GM21360 (cell line): ENCODE results near the gene CAPN12.

Experiments used
- ATAC-seq: cut with Tn5 transposase; IDR thresholded peaks from one replicate; pipeline ENCODE4 v1.9.1; 2021; ENCODE audit warnings: mild to moderate bottlenecking, moderate library complexity; ENCODE audit not compliant: unreplicated experiment

CAPN12 gene

GRCh38 chr19:38737921-38738737 is 6.1 kb downstream of the CAPN12 start:
- ATAC-seq = no peak

DNA sequence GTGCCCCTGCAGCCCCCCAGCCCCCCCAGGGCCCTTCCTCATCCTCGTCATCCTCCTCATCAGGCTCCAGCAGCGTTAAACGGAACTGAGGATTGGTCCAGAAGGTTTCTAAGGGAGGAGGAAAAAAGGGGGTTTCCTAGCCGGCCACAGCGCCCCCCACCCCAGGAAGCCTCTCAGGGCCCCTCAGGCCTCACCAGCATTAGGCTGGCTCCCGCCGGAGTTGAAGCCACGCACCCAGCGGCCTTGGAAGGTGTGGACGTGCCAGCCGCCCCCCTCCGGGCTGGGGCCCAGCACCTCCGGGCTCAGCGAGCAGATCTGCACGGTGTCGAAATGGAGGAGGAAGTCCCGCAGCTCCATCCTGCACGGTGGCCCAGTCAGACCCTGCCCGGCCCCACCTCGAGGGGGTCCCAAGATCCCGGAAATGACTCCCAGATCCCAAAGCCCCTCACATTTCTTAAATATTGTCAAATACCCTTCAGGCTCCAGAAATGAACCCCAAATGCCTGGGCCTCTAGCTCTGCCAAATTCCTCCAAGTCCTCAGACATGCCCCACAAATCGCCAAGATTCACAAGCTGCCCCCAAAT is 6.9 kb downstream of the CAPN12 start:
- no peak for ATAC-seq

GRCh38 chr19:38736413-38737280 is 7.6 kb downstream of the CAPN12 start:
- ATAC-seq = no peak

DNA sequence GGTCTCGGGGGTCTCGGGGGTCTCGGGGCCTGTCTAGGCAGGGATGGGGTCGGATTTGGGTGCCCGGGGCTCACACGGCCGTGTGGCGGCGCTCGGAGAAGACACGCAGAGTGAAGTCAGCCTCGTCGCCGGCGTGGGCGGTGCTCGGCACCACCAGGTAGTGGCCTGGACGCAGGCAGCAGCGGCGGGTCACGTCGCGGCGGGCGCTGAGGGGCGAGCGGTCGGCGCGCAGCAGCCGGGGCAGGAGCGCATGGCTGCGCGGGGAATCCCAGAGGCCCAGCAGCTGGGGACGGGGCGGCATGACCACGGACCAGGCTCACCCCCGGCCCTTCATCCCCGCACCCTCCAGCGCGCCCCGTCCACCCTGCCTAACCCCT is 8.2 kb downstream of the CAPN12 start:
- no peak for ATAC-seq

DNA sequence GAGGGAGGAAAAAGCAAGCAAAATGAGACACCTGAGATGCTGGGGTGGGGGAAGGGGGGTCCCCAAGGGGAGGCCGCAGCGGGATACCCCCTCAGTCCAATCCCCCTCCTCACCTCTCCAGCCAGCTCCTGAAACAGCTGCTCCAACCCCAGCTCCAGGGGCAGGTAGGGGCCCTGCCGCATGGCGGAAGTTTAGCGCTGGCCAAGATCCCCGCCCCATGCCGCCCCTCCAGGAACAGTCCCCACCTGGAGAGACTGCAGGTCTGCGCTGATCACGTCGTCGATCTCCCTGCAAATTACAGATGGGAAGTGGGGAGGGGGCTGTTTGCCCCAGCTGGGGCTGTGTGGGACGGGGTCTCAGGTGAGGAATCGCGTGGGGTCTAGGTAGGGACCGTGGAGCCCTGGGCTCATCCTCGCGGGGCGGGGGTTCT is 9.0 kb downstream of the CAPN12 start:
- ATAC-seq = no peak

DNA sequence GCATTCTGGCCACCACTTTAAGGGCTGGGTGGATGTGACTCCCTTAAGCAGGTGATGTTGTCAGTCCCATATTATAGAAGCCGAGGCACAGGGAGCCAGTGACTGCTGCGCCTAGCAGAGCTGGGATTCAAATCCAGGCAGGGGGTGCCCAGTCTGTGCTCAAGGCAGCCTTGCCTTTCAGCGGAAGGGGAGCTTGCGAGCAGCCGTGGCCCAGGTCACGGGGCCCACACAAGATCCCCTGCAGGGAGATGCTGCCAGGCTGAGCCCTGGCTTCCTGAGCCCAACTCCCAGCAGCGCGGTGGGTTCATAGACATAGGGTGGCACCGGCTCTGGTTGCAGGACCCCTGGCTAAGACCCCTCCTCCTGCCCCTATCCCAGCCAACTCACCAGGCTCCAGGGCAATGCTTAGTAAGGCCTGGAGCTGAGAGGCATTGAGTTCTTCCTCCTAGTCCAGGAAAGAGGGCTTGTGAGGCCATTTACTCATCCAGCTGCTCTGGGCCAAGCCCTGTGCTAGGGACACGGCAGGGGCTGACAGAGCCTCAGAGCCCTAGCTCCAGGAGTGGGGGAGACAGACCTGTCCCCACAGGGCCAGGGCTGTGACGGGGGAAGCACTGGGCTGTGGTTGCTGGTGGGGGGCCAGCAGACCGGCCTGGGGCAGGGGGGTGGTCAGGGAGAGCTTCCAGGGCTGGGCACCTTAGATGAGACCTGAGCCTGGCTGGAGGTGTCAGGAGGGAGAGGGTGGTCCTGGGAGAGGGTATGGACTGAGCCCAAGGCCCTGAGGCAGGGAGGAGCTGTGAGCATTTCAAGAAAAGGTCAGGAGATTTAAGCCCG is 9.6 kb downstream of the CAPN12 start:
- ATAC-seq = no peak

- no peak for ATAC-seq
Observed at GRCh38 chr19:38734176-38734425, 10.2 kb downstream of the CAPN12 start.

- ATAC-seq = no peak
Observed at GRCh38 chr19:38733493-38734175, 10.6 kb downstream of the CAPN12 start.

DNA sequence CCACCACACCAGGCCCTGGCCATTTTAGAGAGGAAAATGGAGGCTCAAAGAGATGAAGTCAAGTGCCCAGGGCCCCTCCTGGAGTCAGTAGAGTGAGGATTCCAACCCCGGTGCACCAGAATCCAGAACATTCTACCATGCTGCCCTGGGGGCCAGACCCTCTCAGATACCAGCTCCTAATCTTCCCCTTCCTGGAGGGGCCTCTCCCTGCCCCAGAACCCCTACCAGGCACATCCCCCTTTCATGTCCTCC is 11.1 kb downstream of the CAPN12 start:
- ATAC-seq = no peak

DNA sequence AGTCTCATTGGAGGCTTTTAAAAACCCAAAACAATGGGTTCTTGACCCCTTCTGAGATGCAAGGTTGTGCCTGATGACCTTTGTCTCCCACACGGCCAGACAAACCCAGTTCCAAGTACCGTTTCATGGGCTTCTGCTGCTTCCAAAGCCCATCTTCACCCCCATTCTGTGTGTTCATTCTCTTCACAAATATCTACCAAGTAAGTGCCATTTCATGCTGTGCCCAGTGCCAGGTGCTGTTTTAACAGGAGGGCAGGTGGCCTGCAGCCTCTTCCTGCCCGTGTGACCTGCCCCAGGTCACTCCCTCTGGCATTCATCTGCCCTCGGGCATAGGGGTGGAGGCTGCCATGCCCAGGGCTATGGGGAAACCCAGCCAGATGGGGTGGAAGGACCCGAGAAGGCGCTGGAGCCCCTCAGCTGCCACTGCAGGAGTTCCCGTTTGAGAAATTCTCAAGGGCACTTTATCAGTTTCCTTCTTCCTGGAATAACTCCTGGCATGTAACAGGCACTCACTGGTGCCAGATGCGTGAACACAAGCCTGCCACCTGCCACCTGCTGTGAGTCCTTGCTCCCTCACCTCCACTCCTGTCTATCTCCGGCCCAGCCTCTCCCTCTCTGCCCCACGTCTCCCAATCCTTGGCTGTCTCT is 12.5 kb downstream of the CAPN12 start:
- ATAC-seq = no peak

- ATAC-seq = no peak
Observed at GRCh38 chr19:38730731-38731589, 13.3 kb downstream of the CAPN12 start.

- ATAC-seq = no peak
Observed at GRCh38 chr19:38730470-38730730, 13.9 kb downstream of the CAPN12 start.

GRCh38 chr19:38729653-38730469 is 14.4 kb downstream of the CAPN12 start:
- no peak for ATAC-seq

- ATAC-seq = no peak
Observed at GRCh38 chr19:38728752-38729541, 15.3 kb downstream of the CAPN12 start.

GRCh38 chr19:38727868-38728660 is 16.2 kb downstream of the CAPN12 start:
- ATAC-seq = no peak

DNA sequence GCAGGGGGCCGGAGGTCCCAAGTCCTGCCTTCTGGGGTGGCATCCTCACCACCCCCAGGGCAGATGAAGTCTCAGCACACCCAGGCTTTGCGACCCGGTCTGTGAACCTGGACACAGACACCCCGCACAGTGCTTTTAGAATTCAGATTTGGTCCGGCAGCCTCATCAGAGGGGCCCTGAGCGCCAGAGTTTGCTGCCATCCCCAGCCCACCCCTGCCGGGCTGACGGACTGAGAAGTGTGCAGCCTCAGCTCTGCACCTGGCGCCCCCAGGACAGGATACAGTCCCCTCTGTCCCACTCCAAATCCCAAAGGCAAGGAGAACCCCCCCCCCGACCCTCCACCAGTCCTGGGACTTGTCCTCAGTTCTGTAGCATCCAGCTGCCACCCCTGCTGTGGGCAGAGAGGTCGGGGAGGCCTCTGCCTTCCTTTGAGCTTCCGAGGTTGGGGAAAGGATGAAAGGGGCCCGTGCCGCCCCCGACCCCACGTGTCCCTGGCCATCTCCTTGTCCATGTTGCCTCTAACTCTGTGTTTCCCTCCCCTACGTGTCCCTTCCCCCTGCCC is 16.9 kb downstream of the CAPN12 start:
- no peak for ATAC-seq

GRCh38 chr19:38726761-38727301 is 17.4 kb downstream of the CAPN12 start:
- no peak for ATAC-seq
